Activated T-cell treated with anti-CD3 and anti-CD28 coated beads, Interleukin-2, amount 50 U/mL, for 48 hours (primary cell): ENCODE measurements around the gene PLEKHS1.
A peak's percentile ranks its signal among the peaks of the same experiment; 100 is the strongest.

Experiments used
- DNase-seq, 2 experiments: peaks; one replicate each; pipeline ENCODE4 v3.0.0-alpha.2; 2020

PLEKHS1 gene

GRCh38 chr10:113751181-113751732, at the start of gene PLEKHS1:
Gene PLEKHS1, plus strand, starts transcription at chr10:113751682. Its CDS starts 3,596 bp downstream, at chr10:113755278.
- DNase-seq: no peak

GRCh38 chr10:113704637-113705343, 46.7 kb upstream of the PLEKHS1 start:
- DNase-seq: peak in 1 of 2 experiments; percentile 30

- no peak for DNase-seq
Measured at GRCh38 chr10:113705344-113705652, 46.2 kb upstream of the PLEKHS1 start.

- DNase-seq: no peak
Measured at GRCh38 chr10:113706623-113707022, 44.9 kb upstream of the PLEKHS1 start.

GRCh38 chr10:113708640-113709039, 42.8 kb upstream of the PLEKHS1 start:
- DNase-seq: no peak

- no peak for DNase-seq
Measured at GRCh38 chr10:113709221-113709838, 42.2 kb upstream of the PLEKHS1 start.

- no peak for DNase-seq
Measured at GRCh38 chr10:113711142-113711541, 40.3 kb upstream of the PLEKHS1 start.

- no peak for DNase-seq
Measured at GRCh38 chr10:113712024-113712423, 39.5 kb upstream of the PLEKHS1 start.

GRCh38 chr10:113712755-113713639, 38.5 kb upstream of the PLEKHS1 start:
- no peak for DNase-seq

- no peak for DNase-seq
Measured at GRCh38 chr10:113713640-113713982, 37.9 kb upstream of the PLEKHS1 start.

GRCh38 chr10:113716109-113716910, 35.2 kb upstream of the PLEKHS1 start:
- DNase-seq: no peak

GRCh38 chr10:113718969-113719822, 32.3 kb upstream of the PLEKHS1 start:
- no peak for DNase-seq

- no peak for DNase-seq
Measured at GRCh38 chr10:113720386-113720785, 31.1 kb upstream of the PLEKHS1 start.

- no peak for DNase-seq
Measured at GRCh38 chr10:113732160-113732881, 19.2 kb upstream of the PLEKHS1 start.

- no peak for DNase-seq
Measured at GRCh38 chr10:113732966-113733365, 18.5 kb upstream of the PLEKHS1 start.

- DNase-seq: no peak
Measured at GRCh38 chr10:113733635-113734034, 17.8 kb upstream of the PLEKHS1 start.

- DNase-seq: no peak
Measured at GRCh38 chr10:113735913-113736312, 15.6 kb upstream of the PLEKHS1 start.

- no peak for DNase-seq
Measured at GRCh38 chr10:113736576-113736975, 14.9 kb upstream of the PLEKHS1 start.

GRCh38 chr10:113739031-113739430, 12.5 kb upstream of the PLEKHS1 start:
- no peak for DNase-seq

GRCh38 chr10:113739577-113739976, 11.9 kb upstream of the PLEKHS1 start:
- no peak for DNase-seq

GRCh38 chr10:113740850-113741249, 10.6 kb upstream of the PLEKHS1 start:
- no peak for DNase-seq
